Body of pancreas (tissue), 4 donors: ENCODE results near the gene HSP90B1. TPM values are rescaled to one million over a fixed set of nuclear protein-coding genes. Genes with fewer than 3 reads are reported as not detected.

Experiments used
- ATAC-seq: fragments of 150-250 bp; one replicate; pipeline ENCODE4 v1.9.1; 2016
- DNase-seq, 4 donors: peaks; one replicate each; pipeline ENCODE4 v3.0.0-alpha.2; 2019
- H3K27ac ChIP-seq, 4 donors: fragments of 200-600 bp; sonication (generic); 1 replicate in 3 of 4; 2 replicates in 1 of 4; pipeline versions ENCODE4 v1.5.1 to v1.6.1; 2016 to 2019; ENCODE audit warnings: mild to moderate bottlenecking in 1 of 4, mixed read lengths in 1 of 4, moderate library complexity in 1 of 4
- H3K27me3 ChIP-seq, 2 donors: fragments of 200-600 bp; sonication (generic); one replicate each; pipeline ENCODE4 v1.6.0; 2016; ENCODE audit warnings: mild to moderate bottlenecking in 1 of 2
- H3K36me3 ChIP-seq, 2 donors: fragments of 200-600 bp; sonication (generic); replicated peaks in 1 of 2; 2 replicates each; pipeline ENCODE4 v1.5.1; 2016; ENCODE audit warnings: low read depth in 2 of 2; ENCODE audit not compliant: insufficient read depth in 1 of 2
- H3K4me1 ChIP-seq: fragments of 200-600 bp; sonication (generic); one replicate; pipeline ENCODE4 v1.6.0; 2016
- H3K4me3 ChIP-seq, 2 donors: fragments of 200-600 bp; sonication (generic); 1 replicate in 1 of 2; 2 replicates in 1 of 2; pipeline ENCODE4 v1.5.1; 2016 to 2019
- H3K9me3 ChIP-seq, 3 donors: fragments of 200-600 bp; sonication (generic); 1 replicate in 2 of 3; 2 replicates in 1 of 3; pipeline ENCODE4 v1.5.1; 2016
- POLR2A ChIP-seq, 3 donors: fragments of 450-650 bp; IDR thresholded peaks; one replicate each; pipeline ENCODE4 v1.6.1; 2016; ENCODE audit warnings: antibody characterized with exemption in 3 of 3, mild to moderate bottlenecking in 2 of 3
- WGBS, 2 donors: methylation state at CpG; one replicate each; pipeline ENCODE4 v1.1.5; 2017; 5-methylcytosine and 5-hydroxymethylcytosine counted together
- intact Hi-C: fragments of 100-400 bp; cut with DNase I; formaldehyde crosslinking; loops from one replicate; pipeline ENCODE4 v1.15.1; 2023
- total RNA-seq, 2 donors: library from RNA; depleted of rRNA; stranded (reverse); fragments of >200 nt; gene quantifications; one replicate each; pipeline ENCODE4 v1.1.0, GENCODE V29; 2016
- TF ChIP-seq, protein P1 (sequence below), 7 experiments: fragments of 450-650 bp in 4 of 7; fragments of 200-600 bp in 3 of 7; sonication (generic) in 3 of 7; IDR thresholded peaks; one replicate each; pipeline ENCODE4 v1.5.1; 2016 to 2019; ENCODE audit warnings: antibody characterized with exemption in 7 of 7

HSP90B1 gene
- total RNA-seq, 2 donors from 2014 or later = 216 to 628 TPM

- H3K4me1 ChIP-seq = no peaks in the 10 kb centered on the region
- WGBS, 2 donors = 77 to 100% methylated on average over 1 of the region's 1 CpG
- no peaks in the 10 kb centered on the region for H3K27me3 ChIP-seq
- intact Hi-C loops = no loop called here
- no peak overlapping the region for H3K27ac ChIP-seq
- ATAC-seq = no peak
- DNase-seq = no peak
- no peak for TF ChIP-seq POLR2A (IDR thresholded peaks at IDR 0.05)
- TF ChIP-seq, protein P1, sequence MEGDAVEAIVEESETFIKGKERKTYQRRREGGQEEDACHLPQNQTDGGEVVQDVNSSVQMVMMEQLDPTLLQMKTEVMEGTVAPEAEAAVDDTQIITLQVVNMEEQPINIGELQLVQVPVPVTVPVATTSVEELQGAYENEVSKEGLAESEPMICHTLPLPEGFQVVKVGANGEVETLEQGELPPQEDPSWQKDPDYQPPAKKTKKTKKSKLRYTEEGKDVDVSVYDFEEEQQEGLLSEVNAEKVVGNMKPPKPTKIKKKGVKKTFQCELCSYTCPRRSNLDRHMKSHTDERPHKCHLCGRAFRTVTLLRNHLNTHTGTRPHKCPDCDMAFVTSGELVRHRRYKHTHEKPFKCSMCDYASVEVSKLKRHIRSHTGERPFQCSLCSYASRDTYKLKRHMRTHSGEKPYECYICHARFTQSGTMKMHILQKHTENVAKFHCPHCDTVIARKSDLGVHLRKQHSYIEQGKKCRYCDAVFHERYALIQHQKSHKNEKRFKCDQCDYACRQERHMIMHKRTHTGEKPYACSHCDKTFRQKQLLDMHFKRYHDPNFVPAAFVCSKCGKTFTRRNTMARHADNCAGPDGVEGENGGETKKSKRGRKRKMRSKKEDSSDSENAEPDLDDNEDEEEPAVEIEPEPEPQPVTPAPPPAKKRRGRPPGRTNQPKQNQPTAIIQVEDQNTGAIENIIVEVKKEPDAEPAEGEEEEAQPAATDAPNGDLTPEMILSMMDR (IDR thresholded peaks at IDR 0.05) = no peak
- H3K36me3 ChIP-seq = no peaks in the 10 kb centered on the region
- no peaks in the 10 kb centered on the region for H3K9me3 ChIP-seq
- H3K4me3 ChIP-seq = no peak overlapping the region
These were observed 26.2 kb upstream of the HSP90B1 start for GRCh38 chr12:103903993-103904392.

- ATAC-seq (no peak), DNase-seq (no peak)
- no peaks in the 10 kb centered on the region for H3K36me3 ChIP-seq
- H3K4me3 ChIP-seq = no peak overlapping the region
- WGBS, 2 donors = 59 to 71% methylated on average over 4 of the region's 4 CpGs
- H3K27ac ChIP-seq = no peak overlapping the region
- TF ChIP-seq POLR2A (IDR thresholded peaks at IDR 0.05) = no peak
- TF ChIP-seq, protein P1 (IDR thresholded peaks at IDR 0.05) = no peak
- H3K9me3 ChIP-seq = no peaks in the 10 kb centered on the region
- intact Hi-C loops = no loop called here
- no peaks in the 10 kb centered on the region for H3K27me3 ChIP-seq
- no peaks in the 10 kb centered on the region for H3K4me1 ChIP-seq
These were observed 24.4 kb upstream of the HSP90B1 start for GRCh38 chr12:103905730-103906349.

DNA sequence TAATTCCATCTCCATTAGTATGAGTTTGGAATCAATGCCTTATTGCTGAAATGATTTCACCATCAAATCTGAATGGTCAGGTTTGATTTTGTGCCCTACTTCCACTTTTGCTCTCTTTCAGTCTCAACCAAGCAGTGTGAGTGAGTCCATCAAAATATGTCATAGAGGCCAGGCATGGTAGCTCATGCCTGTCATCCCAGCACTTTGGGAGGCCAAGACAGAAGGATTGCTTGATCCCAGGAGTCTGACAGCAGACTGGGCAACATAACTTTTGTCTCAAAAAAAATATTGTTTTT lies 22.0 kb upstream of the HSP90B1 start:
- Histone ChIP-seq H3K4me3 (no peak overlapping the region), H3K27ac (no peak overlapping the region), H3K9me3 (no peaks in the 10 kb centered on the region), H3K36me3 (no peaks in the 10 kb centered on the region), H3K27me3 (no peaks in the 10 kb centered on the region), H3K4me1 (no peaks in the 10 kb centered on the region)
- intact Hi-C loops = no loop called here
- ATAC-seq = no peak
- DNase-seq = no peak
- no peak for TF ChIP-seq POLR2A (IDR thresholded peaks at IDR 0.05)

DNA sequence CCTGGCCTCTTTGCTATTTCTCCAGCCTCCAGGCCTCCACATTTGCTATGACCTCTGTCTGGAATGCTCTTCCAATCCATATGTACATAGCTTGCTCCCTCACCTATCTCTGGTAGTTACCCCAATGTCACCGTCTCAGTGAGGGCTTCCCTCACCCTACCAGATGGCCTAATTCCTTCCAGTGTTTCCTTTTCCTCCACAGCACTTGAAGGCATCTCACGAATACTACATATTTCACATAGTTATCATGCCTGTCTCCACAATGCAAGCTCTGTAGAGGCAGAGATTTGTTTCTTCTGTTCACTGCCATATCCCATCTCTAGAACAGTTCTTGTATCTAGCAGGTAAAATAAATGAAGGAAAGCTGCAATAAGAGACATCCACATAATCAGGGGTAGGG lies 21.3 kb upstream of the HSP90B1 start:
- intact Hi-C loops = no loop called here
- ATAC-seq (no peak), DNase-seq (no peak)
- Histone ChIP-seq H3K4me3 (no peak overlapping the region), H3K27ac (no peak overlapping the region), H3K4me1 (no peaks in the 10 kb centered on the region), H3K27me3 (no peaks in the 10 kb centered on the region), H3K36me3 (no peaks in the 10 kb centered on the region), H3K9me3 (no peaks in the 10 kb centered on the region)
- WGBS, 2 donors = 49 to 58% methylated on average over 2 of the region's 2 CpGs
- no peak for TF ChIP-seq POLR2A (IDR thresholded peaks at IDR 0.05)
- TF ChIP-seq, protein P1 (IDR thresholded peaks at IDR 0.05) = no peak

DNA sequence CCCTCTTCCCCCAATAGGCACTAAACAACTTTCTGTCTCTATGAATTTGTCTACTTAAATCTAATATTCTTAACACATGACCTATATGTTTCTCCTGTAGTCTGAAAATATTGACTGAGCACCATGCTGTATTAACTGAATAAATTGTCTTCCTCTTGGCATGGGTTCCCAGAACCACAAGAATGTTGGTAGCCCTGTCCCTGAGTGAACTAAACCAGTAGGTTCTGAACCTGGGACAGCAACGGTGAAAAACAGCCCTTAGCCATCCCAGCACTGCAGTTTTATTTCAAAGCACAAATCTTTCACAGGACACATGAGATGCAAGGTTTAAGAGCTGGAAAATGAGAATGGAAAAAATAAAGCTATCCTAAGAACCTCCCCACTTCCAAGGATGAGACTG lies 20.4 kb upstream of the HSP90B1 start:
- Histone ChIP-seq H3K27me3 (no peaks in the 10 kb centered on the region), H3K9me3 (no peaks in the 10 kb centered on the region), H3K36me3 (no peaks in the 10 kb centered on the region), H3K27ac (no peak overlapping the region), H3K4me1 (no peaks in the 10 kb centered on the region), H3K4me3 (no peak overlapping the region)
- 73 to 80% methylated on average over 1 of the region's 1 CpG for WGBS, 2 donors
- TF ChIP-seq, protein P1 (IDR thresholded peaks at IDR 0.05) = no peak
- TF ChIP-seq POLR2A (IDR thresholded peaks at IDR 0.05) = no peak
- intact Hi-C loops = no loop called here
- no peak for ATAC-seq
- DNase-seq = no peak
